K562 (cell line): Measurements from ENCODE around the gene ISYNA1. TPM values are rescaled to one million over a fixed set of nuclear protein-coding genes. Genes with fewer than 3 reads are reported as not detected.
A peak's percentile ranks its signal among the peaks of the same experiment; 100 is the strongest.

Experiments used
- ADNP ChIP-seq: fragments of 200-800 bp; sonication (Bioruptor generic); IDR thresholded peaks from 2 replicates; pipeline ENCODE4 v1.6.1; 2016; ENCODE audit warnings: missing genetic modification characterization, missing compliant biosample characterization
- ARNT ChIP-seq, 2 experiments: fragments of 450-650 bp; IDR thresholded peaks; 2 replicates each; pipeline ENCODE4 v1.6.1; 2016; ENCODE audit warnings: mild to moderate bottlenecking in 1 of 2
- BCLAF1 ChIP-seq, 2 experiments: fragments of 450-650 bp in 1 of 2; IDR thresholded peaks; 2 replicates each; pipeline ENCODE4 v1.6.1; 2011 to 2017; ENCODE audit warnings: low read depth in 2 of 2, antibody characterized with exemption in 1 of 2, borderline replicate concordance in 1 of 2, low read length in 1 of 2, mild to moderate bottlenecking in 1 of 2, mixed read lengths in 1 of 2; ENCODE audit not compliant: control insufficient read depth in 1 of 2
- ESRRA ChIP-seq: fragments of 450-650 bp; IDR thresholded peaks from 2 replicates; pipeline ENCODE4 v1.6.1; 2014; ENCODE audit warnings: low read depth, mild to moderate bottlenecking, moderate library complexity, borderline replicate concordance
- HIVEP1 ChIP-seq: fragments of 250-450 bp; sonication (Bioruptor Pico); IDR thresholded peaks from 2 replicates; pipeline ENCODE4 v1.4.0; 2020; ENCODE audit warnings: mild to moderate bottlenecking
- ILK ChIP-seq: fragments of 450-650 bp; IDR thresholded peaks from 2 replicates; pipeline ENCODE4 v1.6.1; 2016; ENCODE audit warnings: missing genetic modification characterization, low read depth, mild to moderate bottlenecking, missing compliant biosample characterization, moderate library complexity, borderline replicate concordance
- MIER1 ChIP-seq: fragments of 450-650 bp; IDR thresholded peaks from 2 replicates; pipeline ENCODE4 v1.6.1; 2016; ENCODE audit warnings: antibody characterized with exemption, mild to moderate bottlenecking, low read depth
- NRF1 ChIP-seq, 2 experiments: fragments of 450-650 bp; IDR thresholded peaks in 1 of 2; conservative IDR thresholded peaks in 1 of 2; 2 replicates each; pipeline ENCODE4 v1.6.1; 2014; ENCODE audit warnings: mild to moderate bottlenecking in 2 of 2
- PRMT5 ChIP-seq: sonication (generic); formaldehyde crosslinking; IDR thresholded peaks from 2 replicates; pipeline ENCODE4 v1.5.0; 2020; ENCODE audit warnings: missing genetic modification reagents
- RBM25 ChIP-seq: fragments of 200-400 bp; formaldehyde crosslinking; IDR thresholded peaks from 2 replicates; pipeline ENCODE4 v1.6.1; 2018; ENCODE audit warnings: low read length, low read depth, moderate library complexity; ENCODE audit not compliant: severe bottlenecking
- RHOXF2B ChIP-seq: fragments of 250-450 bp; sonication (Bioruptor Pico); conservative IDR thresholded peaks from 2 replicates; pipeline ENCODE4 v1.5.1; 2021
- SUPT5H ChIP-seq: fragments of 450-650 bp; IDR thresholded peaks from 2 replicates; pipeline ENCODE4 v1.6.1; 2016
- ZBTB17 ChIP-seq: fragments of 450-650 bp; formaldehyde crosslinking; IDR thresholded peaks from 2 replicates; pipeline ENCODE4 v1.4.0; 2020; ENCODE audit warnings: mild to moderate bottlenecking
- ZNF24 ChIP-seq: fragments of 450-650 bp; IDR thresholded peaks from 2 replicates; pipeline ENCODE4 v1.6.1; 2016
- ZNF740 ChIP-seq, 3 experiments: fragments of 200-800 bp in 1 of 3; sonication (Bioruptor generic) in 1 of 3; sonication (generic) in 1 of 3; formaldehyde crosslinking in 1 of 3; IDR thresholded peaks; 2 replicates each; pipeline versions ENCODE4 v1.6.1 to v1.8.0; 2016 to 2022; ENCODE audit warnings: mild to moderate bottlenecking in 2 of 3, missing compliant biosample characterization in 2 of 3, missing genetic modification characterization in 2 of 3, missing genetic modification reagents in 1 of 3
- ZNF766 ChIP-seq: fragments of 200-800 bp; sonication (Bioruptor generic); conservative IDR thresholded peaks from 2 replicates; pipeline ENCODE4 v1.6.1; 2016; ENCODE audit warnings: missing genetic modification characterization, missing compliant biosample characterization
- polyA plus RNA-seq, 8 experiments: library from polyadenylated mRNA; depleted of rRNA in 4 of 8; stranded (reverse) in 5 of 8; unstranded in 3 of 8; fragments of >200 nt; fragmentation: Nextera tagmentation in 2 of 8; fragmentation: Illumina TruSeq in 1 of 8; extraction: Ambion mirVana in 2 of 8; extraction: Trizol in 1 of 8; gene quantifications; 2 replicates each; pipeline versions ENCODE4 v1.2.1 to v1.2.3, GENCODE V29; 2011 to 2014; ENCODE audit warnings: inconsistent platforms in 1 of 8, missing spikeins in 1 of 8
- total RNA-seq, 7 experiments: library from RNA; depleted of rRNA in 6 of 7; stranded (reverse); fragments of >200 nt in 6 of 7; fragmentation: Illumina TruSeq in 2 of 7; extraction: Trizol in 2 of 7; gene quantifications; 2 replicates each; pipeline versions ENCODE4 v1.2.1 to v1.2.3, GENCODE V29; 2011 to 2021; ENCODE audit warnings: low replicate concordance in 1 of 7

The ISYNA1 gene
- total and polyA plus RNA-seq, 9 of the 15 experiments (the other 6 are each of a cell fraction or from before 2014, with no cell fraction given): 21.8 to 460 (median 93.2) TPM

- TF ChIP-seq ZNF740 (CRISPR knock-in tag; IDR thresholded peaks at IDR 0.05): no peak
- TF ChIP-seq ZNF740 (tag; IDR thresholded peaks at IDR 0.05): no peak
- TF ChIP-seq BCLAF1 (IDR thresholded peaks at IDR 0.05; ENCODE audit: borderline replicate concordance in 1 of 2, control insufficient read depth in 1 of 2, low read depth in 2 of 2, low read length in 1 of 2): no peak
- TF ChIP-seq PRMT5: no peak
- TF ChIP-seq ZNF766 (CRISPR knock-in tag): no peak
- TF ChIP-seq ARNT (IDR thresholded peaks at IDR 0.05): 0 out of 4 replicates have a peak, but pooled peaks of 1 of the 2 experiments have one; percentile 45
- TF ChIP-seq RBM25: peak; percentile 89
- TF ChIP-seq ZNF24: no peak
- peak; percentile 83; the same call in 1 of the 2 replicates for TF ChIP-seq ADNP
- TF ChIP-seq NRF1 (conservative IDR thresholded peaks at IDR 0.05 in 1 of 2, IDR thresholded peaks at IDR 0.05 in 1 of 2): no peak
- no peak for TF ChIP-seq ILK
- TF ChIP-seq ESRRA: 0 out of 2 replicates have a peak, but pooled peaks have one; percentile 29
- TF ChIP-seq ZBTB17 (CRISPR knock-in tag): no peak
- TF ChIP-seq SUPT5H: no peak
- no peak for TF ChIP-seq RHOXF2B
- TF ChIP-seq HIVEP1 (CRISPR knock-in tag): no peak
- TF ChIP-seq MIER1: no peak
Observed at GRCh38 chr19:18396471-18397241, 41.3 kb downstream of the ISYNA1 start (continued).
